GM20000 (cell line): Measurements from ENCODE around the gene XRCC6.
"Not testable (repeated sequence)": the region's sequence is repeated elsewhere in the genome, so short reads cannot be mapped to it uniquely, and the experiment has no call there.

Experiments used
- DNase-seq: peaks from one replicate; pipeline ENCODE4 v3.0.0; 2012; ENCODE audit warnings: low spot score
- CTCF ChIP-seq: IDR thresholded peaks from 2 replicates; pipeline ENCODE4 v1.5.1; 2012; ENCODE audit warnings: mild to moderate bottlenecking, control low read depth; ENCODE audit errors: extremely low read depth, missing control alignments

The XRCC6 gene

DNA sequence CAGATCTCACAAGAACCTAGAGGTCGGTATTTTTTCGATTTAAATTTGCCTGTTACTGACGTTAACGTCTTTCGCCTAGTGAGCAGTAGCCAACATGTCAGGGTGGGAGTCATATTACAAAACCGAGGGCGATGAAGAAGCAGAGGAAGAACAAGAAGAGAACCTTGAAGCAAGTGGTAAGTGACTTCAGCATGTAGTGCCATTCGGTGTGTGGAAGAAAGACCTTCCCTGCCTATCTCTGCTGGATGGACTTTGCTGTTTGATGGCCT, 750 bp downstream of the XRCC6 start:
- no peak for DNase-seq
- TF ChIP-seq CTCF: no peak

DNA sequence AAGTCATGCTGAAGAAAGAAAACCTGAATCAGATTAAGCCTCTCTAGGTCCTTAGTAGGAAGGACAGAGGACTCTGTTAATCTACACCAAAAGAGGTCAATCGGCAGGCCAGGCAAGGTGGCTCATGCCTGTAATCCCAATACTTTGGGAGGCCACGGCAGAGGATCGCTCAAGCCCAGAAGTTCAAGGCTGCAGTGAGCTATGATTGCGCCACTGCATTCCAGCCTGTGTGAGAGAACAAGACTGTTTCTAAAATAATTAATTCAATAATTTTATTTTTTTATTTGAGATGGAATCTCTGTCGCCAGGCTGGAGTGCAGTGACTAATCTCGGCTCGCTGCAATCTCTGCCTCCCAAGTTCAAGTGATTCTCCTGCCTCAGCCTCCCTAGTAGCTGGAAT, 4.5 kb downstream of the XRCC6 start:
- TF ChIP-seq CTCF: no peak
- DNase-seq: no peak

DNA sequence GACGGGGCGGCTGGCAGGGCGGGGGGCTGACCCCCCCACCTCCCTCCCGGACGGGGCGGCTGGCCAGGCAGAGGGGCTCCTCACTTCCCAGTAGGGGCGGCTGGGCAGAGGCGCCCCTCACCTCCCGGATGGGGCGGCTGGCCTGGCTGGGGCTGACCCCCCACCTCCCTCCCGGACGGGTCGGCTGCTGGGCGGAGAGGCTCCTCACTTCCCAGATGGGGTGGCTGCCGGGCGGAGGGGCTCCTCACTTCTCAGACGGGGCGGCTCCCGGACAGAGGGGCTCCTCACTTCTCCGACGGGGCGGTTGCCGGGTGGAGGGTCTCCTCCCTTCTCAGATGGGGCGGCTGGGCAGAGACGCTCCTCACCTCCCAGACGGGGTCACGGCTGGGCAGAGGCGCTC, 10.0 kb downstream of the XRCC6 start:
- DNase-seq: not testable (repeated sequence)

- not testable (repeated sequence) for DNase-seq
These were observed 10.5 kb downstream of the XRCC6 start for GRCh38 chr22:41631615-41632014.

GRCh38 chr22:41634610-41635009, 13.5 kb downstream of the XRCC6 start:
- not testable (repeated sequence) for DNase-seq

- no peak for TF ChIP-seq CTCF
- DNase-seq: no peak
These were observed 15.4 kb downstream of the XRCC6 start for GRCh38 chr22:41636467-41636866.

DNA sequence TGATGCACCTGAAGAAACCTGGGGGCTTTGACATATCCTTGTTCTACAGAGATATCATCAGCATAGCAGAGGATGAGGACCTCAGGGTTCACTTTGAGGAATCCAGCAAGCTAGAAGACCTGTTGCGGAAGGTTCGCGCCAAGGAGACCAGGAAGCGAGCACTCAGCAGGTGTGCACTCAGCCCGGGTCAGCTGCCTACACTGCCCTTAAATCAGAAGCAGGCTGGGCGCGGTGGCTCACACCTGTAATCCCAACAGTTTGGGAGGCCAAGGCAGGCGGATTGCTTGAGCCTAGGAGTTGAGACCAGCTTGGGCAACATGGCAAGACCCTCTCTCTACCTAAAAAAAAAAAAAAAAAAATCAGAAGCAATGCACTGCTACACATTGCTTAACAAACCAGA, 16.5 kb downstream of the XRCC6 start:
- not testable (repeated sequence) for DNase-seq

- no peak for DNase-seq
- no peak for TF ChIP-seq CTCF
These were observed 17.0 kb downstream of the XRCC6 start for GRCh38 chr22:41638124-41638523.

DNA sequence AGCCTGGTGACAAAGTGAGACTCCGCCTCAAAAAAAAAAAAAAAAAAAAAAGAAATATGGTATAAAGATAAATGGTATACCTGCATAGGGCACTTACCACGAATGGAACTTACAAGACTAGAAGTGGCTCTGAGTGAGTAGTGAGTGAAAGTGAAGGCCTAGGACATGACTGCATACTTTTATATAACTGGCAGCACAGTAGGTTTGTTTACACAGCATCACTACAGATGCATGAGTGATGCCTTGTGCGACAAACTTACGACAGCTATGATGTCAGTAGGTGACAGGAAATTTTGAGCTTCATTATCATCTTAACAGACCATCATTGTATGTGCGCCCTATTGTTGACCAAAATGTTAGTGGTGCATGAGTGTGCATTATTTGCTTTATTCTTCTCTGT, 17.7 kb downstream of the XRCC6 start:
- DNase-seq: no peak
- no peak for TF ChIP-seq CTCF

GRCh38 chr22:41641854-41642253, 20.8 kb downstream of the XRCC6 start:
- DNase-seq: no peak

More at GRCh38 chr22:41641854-41642253, 20.8 kb downstream of the XRCC6 start:
- TF ChIP-seq CTCF: no peak
